ENCODE measurements around the gene AGPAT1. TPM values are rescaled to one million over a fixed set of nuclear protein-coding genes. Genes with fewer than 3 reads are reported as not detected.
A peak's percentile ranks its signal among the peaks of the same experiment; 100 is the strongest.

Gene AGPAT1
- total and polyA plus RNA-seq, 2 of the 13 experiments (the other 11 are each of a cell fraction or from before 2014, with no cell fraction given): 51.3 to 139 TPM

GRCh38 chr6:32179766-32180405, 4.0 kb upstream of the AGPAT1 start:
- H3K9ac ChIP-seq (ENCODE audit: insufficient read depth, low read depth, low read length): peak overlapping the region; percentile 90; the same call in 1 of the 2 replicates
- H3K4me1 ChIP-seq (ENCODE audit: insufficient read depth, low read length): peaks cover 34% of the 10 kb centered on the region
- FAIRE-seq (no peak), ATAC-seq (no peak), DNase-seq (ENCODE audit: low spot score) (no peak)
- POLR2A ChIA-PET: interaction anchor here (1.6 to 5.8 kb wide), 3 partner anchors 9 to 52 kb away, joined by 5 to 127 read pairs (median 82); partner anchors contain the start of genes ATF6B and PBX2
- H3K27me3 ChIP-seq (ENCODE audit: control insufficient read depth in 1 of 2, insufficient read depth in 2 of 2, low read length in 2 of 2): no peaks in the 10 kb centered on the region; a peak in 1 of 5 replicates
- intact Hi-C loops (cut with micrococcal nuclease; ENCODE audit: unreplicated experiment): loop anchor here (5.0 kb wide), 1 partner anchor 1087 kb away; no protein-coding TSS in a partner anchor
- H3K27ac ChIP-seq (ENCODE audit: extremely low read length, insufficient read depth, low read length): peak overlapping the region; percentile 97
- H2AFZ ChIP-seq (ENCODE audit: low read length): no peak overlapping the region
- H3K36me3 ChIP-seq (replicated peaks in 1 of 2; ENCODE audit: control insufficient read depth in 1 of 2, insufficient read depth in 2 of 2, low read length in 2 of 2): peaks cover 20 to 32% of the 10 kb centered on the region in 2 experiments; a peak in 4 of 5 replicates
- H3K4me2 ChIP-seq (ENCODE audit: low read depth, low read length): peak overlapping the region; percentile 97
- peaks cover 30% of the 10 kb centered on the region for H3K79me2 ChIP-seq (ENCODE audit: insufficient read depth, low read length)
- BruUV-seq (replicated peaks): no TSS peak
- in situ Hi-C loops (cut with HindIII; ENCODE audit: extremely low pct_ligation_motif_present, low pct_unique_long_range_greater_than_20kb): no loop called here
- H3K9me3 ChIP-seq (ENCODE audit: low read length): no peaks in the 10 kb centered on the region
- WGBS (ENCODE audit: low lambda C conversion rate): 90% methylated on average over 10 of the region's 10 CpGs
- CTCF ChIA-PET (ENCODE audit: low intra/inter-chr PET ratio, low total read pairs): no interaction called here
- H3K4me3 ChIP-seq (replicated peaks in 1 of 3; ENCODE audit: insufficient read depth in 1 of 3, low read depth in 2 of 3, low read length in 3 of 3): no peak overlapping the region
- TF ChIP-seq, protein P1, sequence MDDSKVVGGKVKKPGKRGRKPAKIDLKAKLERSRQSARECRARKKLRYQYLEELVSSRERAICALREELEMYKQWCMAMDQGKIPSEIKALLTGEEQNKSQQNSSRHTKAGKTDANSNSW (CRISPR knock-in tag; IDR thresholded peaks at IDR 0.05; ENCODE audit: borderline replicate concordance): no peak
- TF ChIP-seq SRSF9 (IDR thresholded peaks at IDR 0.05; ENCODE audit: borderline replicate concordance, insufficient read depth, low read depth, low read length, poor library complexity, severe bottlenecking): no peak
- TF ChIP-seq ZNF362 (CRISPR knock-in tag; IDR thresholded peaks at IDR 0.05; ENCODE audit: borderline replicate concordance): no peak
- no peak for TF ChIP-seq NCOR1 (IDR thresholded peaks at IDR 0.05; ENCODE audit: borderline replicate concordance, low read length)
- no peak for TF ChIP-seq ZNF740 (CRISPR knock-in tag; IDR thresholded peaks at IDR 0.05)
- no peak for TF ChIP-seq MTF1 (CRISPR knock-in tag; IDR thresholded peaks at IDR 0.05)
- no peak for TF ChIP-seq ZNF232 (CRISPR knock-in tag; IDR thresholded peaks at IDR 0.05; ENCODE audit: borderline replicate concordance)
- no peak for TF ChIP-seq GATAD1 (CRISPR knock-in tag; IDR thresholded peaks at IDR 0.05)
- TF ChIP-seq, protein P2, sequence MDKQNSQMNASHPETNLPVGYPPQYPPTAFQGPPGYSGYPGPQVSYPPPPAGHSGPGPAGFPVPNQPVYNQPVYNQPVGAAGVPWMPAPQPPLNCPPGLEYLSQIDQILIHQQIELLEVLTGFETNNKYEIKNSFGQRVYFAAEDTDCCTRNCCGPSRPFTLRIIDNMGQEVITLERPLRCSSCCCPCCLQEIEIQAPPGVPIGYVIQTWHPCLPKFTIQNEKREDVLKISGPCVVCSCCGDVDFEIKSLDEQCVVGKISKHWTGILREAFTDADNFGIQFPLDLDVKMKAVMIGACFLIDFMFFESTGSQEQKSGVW (CRISPR knock-in tag; IDR thresholded peaks at IDR 0.05; ENCODE audit: borderline replicate concordance): no peak
- no peak for TF ChIP-seq SP140L (CRISPR knock-in tag; IDR thresholded peaks at IDR 0.05; ENCODE audit: borderline replicate concordance)
- no peak for TF ChIP-seq ZNF547 (CRISPR knock-in tag; IDR thresholded peaks at IDR 0.05)
- no peak for TF ChIP-seq CHD4 (IDR thresholded peaks at IDR 0.05; ENCODE audit: borderline replicate concordance, low read length)
- no peak for TF ChIP-seq ZNF124 (CRISPR knock-in tag; IDR thresholded peaks at IDR 0.05)
- no peak for TF ChIP-seq ZNF253 (CRISPR knock-in tag; IDR thresholded peaks at IDR 0.05; ENCODE audit: borderline replicate concordance)
- H4K20me1 ChIP-seq (ENCODE audit: insufficient read depth, low read length): no peaks in the 10 kb centered on the region
